GM23248 (cell line): Measurements from ENCODE around the gene RNF207. TPM values are rescaled to one million over a fixed set of nuclear protein-coding genes. Genes with fewer than 3 reads are reported as not detected.

ENCODE experiments used
- DNase-seq: peaks from one replicate; pipeline ENCODE4 v3.0.0-alpha.2; 2015
- H2AFZ ChIP-seq: fragments of 200-600 bp; sonication (generic); 2 replicates; pipeline ENCODE4 v1.6.1; 2016; ENCODE audit warnings: antibody characterized with exemption
- H3F3A ChIP-seq: fragments of 200-600 bp; sonication (generic); 2 replicates; pipeline ENCODE4 v1.6.1; 2016; ENCODE audit warnings: mild to moderate bottlenecking, antibody characterized with exemption, mixed run types; ENCODE audit not compliant: insufficient read depth
- H3K27ac ChIP-seq: fragments of 200-600 bp; sonication (generic); 2 replicates; pipeline ENCODE4 v1.5.1; 2016; ENCODE audit warnings: mild to moderate bottlenecking
- H3K27me3 ChIP-seq: fragments of 200-600 bp; sonication (generic); replicated peaks from 2 replicates; pipeline ENCODE4 v1.6.1; 2016; ENCODE audit warnings: mild to moderate bottlenecking; ENCODE audit not compliant: insufficient read depth
- H3K36me3 ChIP-seq: fragments of 200-600 bp; sonication (generic); 2 replicates; pipeline ENCODE4 v1.6.1; 2016; ENCODE audit warnings: low read depth, mild to moderate bottlenecking
- H3K4me1 ChIP-seq: fragments of 200-600 bp; sonication (generic); 2 replicates; pipeline ENCODE4 v1.6.1; 2016; ENCODE audit warnings: mild to moderate bottlenecking; ENCODE audit not compliant: insufficient read depth
- H3K4me2 ChIP-seq: fragments of 200-600 bp; sonication (generic); one replicate; pipeline ENCODE4 v1.6.1; 2016; ENCODE audit warnings: mild to moderate bottlenecking; ENCODE audit not compliant: unreplicated experiment
- H3K4me3 ChIP-seq: fragments of 200-600 bp; sonication (generic); 2 replicates; pipeline ENCODE4 v1.5.1; 2016; ENCODE audit warnings: mild to moderate bottlenecking
- H3K79me2 ChIP-seq: fragments of 200-600 bp; sonication (generic); 2 replicates; pipeline ENCODE4 v1.6.1; 2016; ENCODE audit warnings: mild to moderate bottlenecking; ENCODE audit not compliant: insufficient read depth
- H3K9ac ChIP-seq: fragments of 200-600 bp; sonication (generic); 2 replicates; pipeline ENCODE4 v1.6.1; 2016; ENCODE audit warnings: mild to moderate bottlenecking
- H3K9me2 ChIP-seq: fragments of 200-600 bp; sonication (generic); 2 replicates; pipeline ENCODE4 v1.6.1; 2016; ENCODE audit warnings: mixed run types, mild to moderate bottlenecking, moderate library complexity; ENCODE audit not compliant: insufficient read depth
- H3K9me3 ChIP-seq: fragments of 200-600 bp; sonication (generic); one replicate; pipeline ENCODE4 v1.6.1; 2017; ENCODE audit warnings: low read depth
- H4K20me1 ChIP-seq: fragments of 200-600 bp; sonication (generic); 2 replicates; pipeline ENCODE4 v1.6.0; 2016; ENCODE audit not compliant: insufficient read depth
- EZH2 ChIP-seq: fragments of 200-600 bp; sonication (generic); IDR thresholded peaks from 2 replicates; pipeline ENCODE4 v1.6.1; 2018; ENCODE audit warnings: antibody characterized with exemption, mild to moderate bottlenecking; ENCODE audit not compliant: insufficient read depth, poor library complexity, severe bottlenecking
- EZH2phosphoT487 ChIP-seq: fragments of 200-600 bp; sonication (generic); IDR thresholded peaks from 2 replicates; pipeline ENCODE4 v1.6.1; 2018; ENCODE audit warnings: antibody characterized with exemption, moderate library complexity, mild to moderate bottlenecking, low read depth; ENCODE audit not compliant: insufficient read depth
- WGBS, 2 experiments: methylation state at CpG; one replicate each; pipeline ENCODE4 v1.1.6; 2015 to 2017; ENCODE audit warnings: low lambda C conversion rate in 2 of 2, low coverage in 1 of 2; ENCODE audit errors: missing lambda C conversion rate in 2 of 2; 5-methylcytosine and 5-hydroxymethylcytosine counted together
- in situ Hi-C: fragments of 300-500 bp; cut with MboI; formaldehyde crosslinking; loops from 2 replicates; pipeline ENCODE4 v1.15.0; 2020
- polyA plus RNA-seq: library from polyadenylated mRNA; unstranded; fragments of >200 nt; fragmentation: Nextera tagmentation; extraction: Ambion mirVana; gene quantifications from 2 replicates; pipeline ENCODE4 v1.2.1, GENCODE V29; 2016
- total RNA-seq: library from RNA; depleted of rRNA; stranded (reverse); fragments of >200 nt; shearing (Covaris generic); gene quantifications from 2 replicates; pipeline ENCODE4 v1.2.3, GENCODE V29; 2014

Gene RNF207
- total and polyA plus RNA-seq, 2 experiments from 2014 or later, result 8.6 to 30.3 TPM

DNA sequence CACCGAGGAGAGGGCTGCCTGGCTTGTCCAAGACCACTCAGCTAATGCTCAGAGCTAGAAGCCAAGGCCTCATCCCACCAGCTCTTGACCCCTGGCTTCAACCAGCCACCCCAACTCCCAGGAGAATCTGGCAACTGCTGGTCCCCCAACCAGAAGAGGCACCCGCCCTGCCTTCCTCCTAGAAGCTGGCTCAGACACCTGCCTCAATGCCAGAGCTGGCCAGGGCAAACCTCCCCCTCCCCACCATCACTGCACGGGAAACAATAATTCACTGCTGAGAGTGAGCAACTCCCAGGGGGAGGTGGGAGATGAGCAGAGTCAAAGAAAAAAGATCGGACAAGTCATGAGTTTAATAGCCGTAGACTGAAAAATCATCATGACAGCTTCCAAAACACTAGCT, 29.1 kb upstream of the RNF207 start:
- no peak for DNase-seq
- H4K20me1 ChIP-seq, result no peaks in the 10 kb centered on the region
- H3K4me1 ChIP-seq, result no peaks in the 10 kb centered on the region
- no peak overlapping the region for H3K27ac ChIP-seq
- no peak overlapping the region for H2AFZ ChIP-seq
- TF ChIP-seq EZH2 (no peak), EZH2phosphoT487 (no peak)
- no peaks in the 10 kb centered on the region for H3K79me2 ChIP-seq
- in situ Hi-C loops, result no loop called here
- H3K36me3 ChIP-seq, result no peaks in the 10 kb centered on the region
- peaks cover 18% of the 10 kb centered on the region for H3K27me3 ChIP-seq
- H3K9me2 ChIP-seq, result no peaks in the 10 kb centered on the region
- peaks cover 11% of the 10 kb centered on the region for H3F3A ChIP-seq
- no peaks in the 10 kb centered on the region for H3K9me3 ChIP-seq
- no peak overlapping the region for H3K4me2 ChIP-seq
- H3K4me3 ChIP-seq, result no peak overlapping the region
- H3K9ac ChIP-seq, result no peak overlapping the region
- 42 to 46% methylated on average over 5 of the region's 5 CpGs for WGBS, 2 experiments

DNA sequence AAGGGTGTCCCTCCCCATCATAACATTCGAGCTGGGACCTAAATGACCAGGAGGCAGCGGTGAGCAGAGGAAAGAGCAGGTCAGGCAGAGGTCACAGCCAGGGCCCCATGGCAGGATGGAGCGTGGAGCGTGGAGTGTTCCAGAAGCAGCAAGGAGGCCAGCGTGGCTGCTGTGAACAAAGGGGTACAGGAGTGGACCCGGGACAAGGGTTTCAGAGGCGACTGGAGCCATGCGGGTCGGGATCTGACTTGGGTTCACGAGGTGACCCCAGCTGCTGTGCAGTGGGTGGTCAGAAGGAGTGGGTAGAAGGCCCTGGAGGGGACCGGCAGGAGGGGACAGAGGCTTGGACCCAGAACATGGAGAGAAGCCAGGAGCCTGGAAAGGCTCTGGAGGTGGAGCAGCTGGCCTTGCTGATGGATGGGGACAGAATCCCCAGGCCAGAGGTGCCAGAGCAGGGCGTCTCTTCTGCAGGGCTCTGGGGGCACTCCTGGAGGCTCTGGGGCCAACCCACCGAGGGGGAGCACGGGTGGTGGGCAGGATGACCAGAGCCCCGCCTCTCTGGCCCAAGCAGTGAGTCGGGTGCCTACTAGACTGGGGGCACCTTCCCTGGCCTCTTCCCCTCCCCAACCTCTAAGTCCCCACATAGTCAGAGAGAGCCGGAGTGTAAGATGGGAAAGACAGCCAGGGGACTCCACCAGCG, 28.1 kb upstream of the RNF207 start:
- 78 to 80% methylated on average over 18 of the region's 18 CpGs for WGBS, 2 experiments
- in situ Hi-C loops, result no loop called here
- no peaks in the 10 kb centered on the region for H3K9me3 ChIP-seq

DNA sequence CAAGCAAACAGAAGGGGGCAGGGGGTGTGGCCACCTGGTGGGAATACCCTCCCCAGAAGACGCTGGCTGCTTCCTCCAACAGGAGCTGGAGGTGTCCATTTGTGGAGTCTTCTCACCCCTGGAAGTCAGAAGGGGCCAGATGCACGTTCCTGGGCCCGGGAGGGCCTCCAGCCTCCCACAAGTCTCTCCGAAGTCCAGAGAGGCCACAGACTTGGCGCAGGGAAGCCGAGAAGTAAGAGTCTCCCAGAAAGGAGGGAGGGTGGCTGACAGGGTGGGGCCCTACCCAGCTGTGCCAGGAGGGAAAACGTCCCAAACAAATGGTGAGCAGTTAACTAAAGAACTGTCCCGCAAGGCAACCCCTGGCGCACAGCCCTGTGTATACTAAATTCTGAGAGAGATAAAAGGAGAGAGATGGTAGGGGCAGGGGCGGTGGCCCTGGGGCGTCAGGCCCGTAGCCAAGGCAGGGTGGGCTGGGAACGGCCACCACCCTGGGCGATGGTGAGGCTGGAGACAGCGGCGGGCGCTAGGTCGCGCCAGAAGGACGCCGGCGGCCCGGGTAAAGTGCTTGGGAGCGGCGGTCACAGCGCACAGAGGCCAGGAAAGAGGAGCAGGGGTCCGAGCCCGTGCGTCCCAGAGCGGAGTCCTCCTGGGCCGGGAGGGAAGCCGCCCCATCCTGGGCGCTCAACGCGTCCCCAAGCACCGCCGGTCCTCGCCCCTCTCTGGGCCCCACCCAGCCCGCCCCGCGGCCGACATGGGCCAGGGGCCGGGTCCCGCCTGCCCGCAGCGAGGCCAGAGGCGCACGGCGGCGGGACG, 27.0 kb upstream of the RNF207 start:
- Histone ChIP-seq H3K9me2 (no peaks in the 10 kb centered on the region), H2AFZ (no peak overlapping the region), H3K4me2 (peak overlapping the region; percentile 40), H3K27me3 (peaks cover 18% of the 10 kb centered on the region), H3K4me3 (peak overlapping the region; percentile 33; the same call in 1 of the 2 replicates), H3K4me1 (peaks cover 7% of the 10 kb centered on the region), H3F3A (peaks cover 14% of the 10 kb centered on the region), H3K9ac (no peak overlapping the region), H3K36me3 (no peaks in the 10 kb centered on the region), H3K27ac (no peak overlapping the region), H3K9me3 (no peaks in the 10 kb centered on the region), H3K79me2 (no peaks in the 10 kb centered on the region), H4K20me1 (no peaks in the 10 kb centered on the region)
- in situ Hi-C loops, result no loop called here
- peak; percentile 27 for DNase-seq
- peak; percentile 72; the same call in 1 of the 2 replicates for TF ChIP-seq EZH2phosphoT487
- TF ChIP-seq EZH2, result peak; percentile 84
- 2 to 4% methylated on average over 29 to 37 of the region's 51 CpGs for WGBS, 2 experiments

More for the DNA sequence above, 28.1 kb upstream of the RNF207 start:
- Histone ChIP-seq H3K4me1 (no peaks in the 10 kb centered on the region), H3K9me2 (no peaks in the 10 kb centered on the region), H3F3A (peaks cover 11% of the 10 kb centered on the region), H3K27ac (no peak overlapping the region), H3K79me2 (no peaks in the 10 kb centered on the region), H3K4me2 (no peak overlapping the region), H3K27me3 (peaks cover 18% of the 10 kb centered on the region), H4K20me1 (no peaks in the 10 kb centered on the region), H3K36me3 (no peaks in the 10 kb centered on the region), H2AFZ (no peak overlapping the region), H3K4me3 (no peak overlapping the region), H3K9ac (no peak overlapping the region)
- DNase-seq, result no peak
- TF ChIP-seq EZH2, result no peak

- peak; percentile 38 for DNase-seq
- Histone ChIP-seq H3K4me2 (no peak overlapping the region), H3F3A (peaks cover 21% of the 10 kb centered on the region), H2AFZ (no peak overlapping the region), H3K9ac (no peak overlapping the region), H3K4me3 (no peak overlapping the region), H3K27me3 (peaks cover 18% of the 10 kb centered on the region), H3K27ac (no peak overlapping the region), H3K79me2 (no peaks in the 10 kb centered on the region), H3K4me1 (peaks cover 8% of the 10 kb centered on the region), H3K36me3 (no peaks in the 10 kb centered on the region), H3K9me3 (no peaks in the 10 kb centered on the region), H4K20me1 (no peaks in the 10 kb centered on the region), H3K9me2 (no peaks in the 10 kb centered on the region)
- in situ Hi-C loops, result no loop called here
- TF ChIP-seq EZH2phosphoT487, result no peak
- WGBS, 2 experiments, result 2% methylated on average over 43 to 75 of the region's 92 CpGs
These were observed 26.2 kb upstream of the RNF207 start for GRCh38 chr1:6179564-6180175.
